GM19099 (cell line): ENCODE measurements around the gene CSNK1E.

Experiments used
- POLR2A ChIP-seq: IDR thresholded peaks from 3 replicates; pipeline ENCODE4 v1.6.1; 2011; ENCODE audit warnings: low read depth; ENCODE audit not compliant: insufficient read length; ENCODE audit errors: extremely low read depth

The CSNK1E gene

DNA sequence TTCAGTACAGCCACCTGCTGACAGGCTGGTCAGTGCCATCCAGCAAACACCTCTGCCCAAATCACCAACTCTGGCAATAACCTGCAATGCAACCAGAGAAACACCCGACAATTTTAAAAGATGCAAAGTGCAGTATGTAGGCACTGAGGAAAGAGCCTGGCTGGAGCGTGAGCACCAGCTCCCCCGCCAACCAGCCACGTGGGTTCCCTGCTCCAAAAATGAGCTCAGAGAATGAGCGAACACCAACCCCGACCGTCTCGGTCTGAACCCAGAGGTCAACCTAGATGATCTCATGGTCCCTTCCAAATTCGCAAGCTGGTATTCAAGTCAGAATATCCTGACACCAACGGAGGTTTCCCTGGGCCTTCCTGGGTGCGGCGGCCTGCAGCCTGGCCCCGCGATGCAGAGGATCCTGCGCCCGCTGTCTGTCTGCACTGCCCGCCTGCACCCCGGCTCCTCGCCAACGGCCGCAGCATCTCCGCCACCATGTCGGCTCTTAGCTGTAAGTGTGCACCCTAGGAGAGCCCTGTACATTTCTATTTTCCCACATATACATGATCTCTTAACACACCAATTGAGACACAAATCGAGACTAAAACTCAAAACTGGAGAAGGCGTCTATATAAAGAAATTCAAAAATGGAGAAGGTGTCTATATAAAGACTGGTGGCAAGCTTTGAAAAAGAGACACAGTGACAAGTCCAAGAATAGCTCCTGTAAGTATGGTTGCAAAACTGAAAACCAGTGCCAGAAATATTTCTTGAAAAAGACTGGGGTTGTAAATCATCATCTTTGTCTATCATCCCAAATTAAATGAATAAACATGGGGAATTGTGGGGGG, 67.2 kb downstream of the CSNK1E start:
- TF ChIP-seq POLR2A = no peak

DNA sequence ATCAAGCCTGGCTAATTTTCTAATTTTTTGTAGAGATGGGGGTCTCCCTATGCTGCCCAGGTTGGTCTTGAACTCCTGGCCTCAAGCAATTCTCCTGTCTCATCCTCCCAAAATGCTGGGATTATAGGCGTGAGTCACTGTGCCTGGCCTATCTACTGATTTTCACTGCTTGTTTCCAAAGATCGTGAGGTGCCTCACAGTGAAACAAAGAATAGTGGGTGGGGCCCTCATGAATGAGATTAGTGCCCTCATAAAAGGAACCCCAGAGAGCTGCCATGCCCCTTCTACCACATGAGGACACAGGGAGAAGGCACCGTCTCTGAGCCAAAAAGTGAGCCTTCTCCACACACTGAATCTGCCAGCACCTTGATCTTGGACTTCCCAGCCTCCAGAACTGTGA, 67.9 kb downstream of the CSNK1E start:
- TF ChIP-seq POLR2A = no peak

DNA sequence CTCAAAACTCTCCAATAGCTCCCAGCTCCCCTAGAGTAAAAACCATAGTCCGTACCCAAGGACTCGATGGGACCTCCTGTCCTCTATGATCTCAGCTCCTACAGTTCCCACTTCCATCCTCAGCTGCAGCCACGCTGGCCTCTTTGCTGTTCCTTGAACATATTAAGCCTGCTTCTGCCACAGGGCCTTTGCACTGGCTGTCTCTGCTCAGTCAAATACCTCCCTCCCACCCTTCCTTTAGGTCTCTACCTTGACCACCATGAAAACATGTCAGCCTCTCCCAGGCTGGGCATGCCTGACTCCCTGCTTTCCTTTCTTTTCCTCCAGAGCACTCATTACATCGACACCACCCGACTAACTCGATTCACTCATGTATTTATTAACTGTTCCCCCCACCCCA, 69.0 kb downstream of the CSNK1E start:
- TF ChIP-seq POLR2A = no peak

DNA sequence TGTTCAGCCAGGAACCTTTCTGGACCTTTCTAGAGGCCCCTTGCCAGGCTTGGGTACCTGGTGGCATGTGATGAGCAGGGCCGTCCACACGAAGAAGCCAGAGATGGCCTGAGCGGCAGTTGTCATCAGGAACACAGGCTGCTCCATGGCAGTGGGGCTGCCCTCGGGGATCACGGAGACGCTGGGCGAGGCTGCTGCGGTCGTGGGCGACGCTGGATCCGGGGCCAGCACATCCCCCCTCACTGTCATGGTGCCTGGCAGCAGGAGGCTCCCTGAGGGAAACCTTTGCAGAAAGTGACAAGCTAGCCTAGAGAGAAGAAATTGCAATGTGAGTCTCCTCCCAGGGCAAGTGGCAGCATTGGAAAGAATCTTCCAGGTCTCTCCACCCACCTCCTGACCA, 69.5 kb downstream of the CSNK1E start:
- no peak for TF ChIP-seq POLR2A

DNA sequence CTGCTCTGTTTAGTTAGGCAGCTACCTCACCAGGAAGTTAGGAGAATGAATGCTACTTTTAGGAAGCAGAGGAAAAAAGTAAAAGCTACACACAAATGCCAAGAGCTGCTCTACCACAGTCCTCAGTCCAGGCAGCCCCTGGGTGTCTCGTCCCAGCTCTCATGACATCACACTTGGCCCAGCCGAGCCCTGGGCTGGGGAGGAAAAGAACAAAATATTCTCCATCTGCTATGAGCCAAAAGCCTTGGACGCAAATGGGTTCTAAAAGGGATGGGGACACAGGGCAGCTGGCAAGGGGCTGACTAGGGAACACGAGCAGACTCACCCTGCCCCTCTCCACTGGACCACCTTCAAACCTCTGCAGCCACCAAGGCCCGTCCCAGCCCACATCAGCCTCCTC, 70.5 kb downstream of the CSNK1E start:
- TF ChIP-seq POLR2A = no peak

DNA sequence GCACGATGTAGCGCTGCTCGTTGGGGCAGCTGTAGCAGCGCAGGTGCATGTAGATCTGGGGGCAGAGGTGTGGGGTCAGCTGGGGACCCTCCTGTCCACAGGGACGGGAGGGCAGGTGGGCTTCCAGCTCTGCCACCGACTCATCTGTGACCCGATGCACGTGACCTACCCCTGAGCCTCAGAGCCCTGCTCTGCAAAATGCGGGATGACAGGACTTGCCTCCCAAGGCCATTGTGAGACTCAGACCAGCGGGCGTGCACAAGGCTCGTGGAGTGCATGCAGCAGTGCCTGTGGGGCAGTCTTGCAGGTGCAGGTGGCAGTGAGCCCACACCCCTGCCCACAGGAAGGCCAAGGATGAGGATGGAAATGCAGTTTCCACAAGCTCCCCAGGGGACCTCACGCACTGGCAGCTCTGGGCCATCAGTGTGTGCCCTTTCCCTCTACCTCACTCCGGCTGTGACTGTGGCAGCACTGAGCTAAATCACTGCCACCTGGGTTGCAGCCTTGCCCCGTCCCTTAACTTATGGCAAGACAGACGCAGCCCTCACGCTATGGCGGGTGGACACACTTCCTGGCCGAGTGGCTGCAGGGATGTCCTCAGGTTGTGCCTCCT, 71.1 kb downstream of the CSNK1E start:
- no peak for TF ChIP-seq POLR2A

DNA sequence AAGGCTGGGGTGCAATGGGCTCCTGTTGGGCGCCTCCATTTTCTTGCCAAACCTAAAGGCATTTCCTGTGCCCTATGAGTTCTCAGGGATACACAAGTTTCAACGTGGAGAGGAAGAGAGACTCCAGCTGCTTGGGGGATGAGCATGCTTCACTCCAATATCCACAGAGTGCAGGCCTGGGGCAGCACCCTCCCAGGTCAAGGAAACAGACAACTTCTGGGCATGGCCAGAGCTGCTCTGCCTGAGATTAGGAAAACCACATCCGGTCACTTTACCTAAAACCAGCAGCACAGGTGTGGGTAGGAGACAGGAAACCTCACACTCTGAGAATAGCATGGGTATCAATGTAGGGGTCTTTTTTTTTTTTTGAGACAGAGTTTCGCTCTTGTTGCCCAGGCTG, 73.1 kb downstream of the CSNK1E start:
- TF ChIP-seq POLR2A = no peak

DNA sequence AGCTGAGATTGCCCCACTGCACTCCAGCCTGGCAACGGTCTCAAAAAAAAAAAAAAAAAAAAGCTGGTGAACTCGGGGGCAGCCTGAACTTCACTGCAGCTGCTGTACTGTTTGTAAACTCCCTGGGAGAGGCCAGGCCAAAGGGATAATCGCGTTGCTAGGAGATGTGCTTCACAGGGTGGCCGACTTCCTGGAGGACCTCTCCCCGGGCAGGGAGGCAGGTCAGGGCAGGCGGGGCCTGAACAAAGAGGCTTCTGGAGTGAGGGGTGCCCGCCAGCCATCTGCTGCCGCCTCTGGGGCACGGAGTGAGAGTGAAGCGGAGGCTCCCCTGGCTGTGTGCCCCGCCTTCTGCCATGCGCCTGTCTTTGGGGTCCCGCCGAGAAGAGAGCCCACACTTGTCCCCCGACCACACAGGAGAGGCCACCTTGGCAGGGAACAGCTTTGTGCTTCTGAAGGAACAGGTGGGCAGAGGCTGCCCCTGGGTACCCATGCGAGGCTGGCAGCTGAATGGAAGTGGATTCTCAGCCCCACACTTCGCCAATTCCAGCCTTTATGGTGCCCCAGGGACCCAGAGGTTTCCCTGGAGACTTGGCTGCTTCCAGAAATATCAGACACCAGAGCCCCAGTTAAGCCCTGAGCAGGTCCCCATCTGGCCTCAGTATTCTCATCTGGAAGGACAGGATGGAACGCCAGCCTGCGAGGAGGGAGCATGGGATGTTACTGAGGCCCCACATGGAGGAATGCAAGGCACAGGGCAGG, 74.0 kb downstream of the CSNK1E start:
- TF ChIP-seq POLR2A = no peak

DNA sequence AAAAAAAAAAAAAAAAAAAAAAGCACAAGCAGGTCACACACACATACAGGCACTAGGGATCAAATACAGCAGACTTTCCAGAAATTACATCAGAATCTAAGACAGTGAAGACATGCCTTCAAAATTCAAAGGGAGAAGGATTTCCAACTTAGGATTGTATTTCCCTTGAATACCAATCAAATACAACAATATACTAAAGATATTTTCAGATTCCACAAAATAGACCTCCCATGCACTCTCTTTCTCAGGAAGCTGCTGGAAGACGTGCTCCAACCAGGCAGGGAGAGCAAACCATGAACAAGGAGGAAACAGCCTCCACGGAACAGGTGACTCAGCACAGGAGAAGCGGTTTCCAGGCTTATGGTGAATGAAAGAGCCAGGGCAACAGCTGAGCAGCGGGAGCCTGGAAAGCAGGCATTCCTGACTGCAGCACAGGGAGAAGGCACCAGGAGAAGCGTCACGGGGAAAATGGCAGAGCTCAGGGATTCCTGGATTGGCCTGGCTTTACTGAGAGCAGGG, 76.4 kb downstream of the CSNK1E start:
- no peak for TF ChIP-seq POLR2A
